HG03095 (cell line): ENCODE data around the gene IER5.
"Not testable (repeated sequence)": the region's sequence is repeated elsewhere in the genome, so short reads cannot be mapped to it uniquely, and the experiment has no call there.

Experiments used
- ATAC-seq: cut with Tn5 transposase; IDR thresholded peaks from one replicate; pipeline ENCODE4 v1.9.1; 2021; ENCODE audit warnings: moderate library complexity; ENCODE audit not compliant: unreplicated experiment

The IER5 gene

GRCh38 chr1:181088079-181089016 lies at the start of gene IER5:
TSS of gene IER5 (plus strand) at chr1:181088700. CDS start at chr1:181088903, 203 bp downstream.
- peak; percentile 60 for ATAC-seq

DNA sequence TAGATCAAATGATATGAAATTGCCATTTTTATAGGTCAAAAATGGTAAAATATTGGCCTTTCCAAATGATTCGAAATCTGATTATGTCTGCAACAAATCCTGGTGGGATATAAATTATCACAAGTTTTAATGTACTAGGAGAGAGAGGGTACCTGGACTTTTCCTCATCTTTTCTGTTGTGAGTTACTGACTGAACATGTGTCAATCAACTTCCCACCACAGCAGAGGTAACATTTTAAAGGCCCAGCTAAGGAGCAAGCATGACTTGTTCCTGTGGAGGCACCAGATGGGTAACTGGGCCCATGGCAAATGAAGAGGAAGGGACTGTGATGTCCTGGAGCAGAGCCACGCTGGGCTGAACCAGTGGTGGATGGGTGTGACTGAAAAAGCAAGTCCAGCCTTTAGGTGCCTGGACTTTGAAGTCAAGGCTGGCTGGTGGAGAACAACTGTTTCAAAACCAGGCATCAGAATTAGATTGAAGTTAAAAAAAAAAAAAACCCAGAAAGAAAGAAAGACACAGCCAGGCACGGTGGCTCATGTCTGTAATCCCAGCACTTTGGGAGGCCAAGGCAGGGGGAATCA lies 48.1 kb upstream of the IER5 start:
- no peak for ATAC-seq

- no peak for ATAC-seq
Measured at GRCh38 chr1:181043025-181043888, 45.2 kb upstream of the IER5 start.

DNA sequence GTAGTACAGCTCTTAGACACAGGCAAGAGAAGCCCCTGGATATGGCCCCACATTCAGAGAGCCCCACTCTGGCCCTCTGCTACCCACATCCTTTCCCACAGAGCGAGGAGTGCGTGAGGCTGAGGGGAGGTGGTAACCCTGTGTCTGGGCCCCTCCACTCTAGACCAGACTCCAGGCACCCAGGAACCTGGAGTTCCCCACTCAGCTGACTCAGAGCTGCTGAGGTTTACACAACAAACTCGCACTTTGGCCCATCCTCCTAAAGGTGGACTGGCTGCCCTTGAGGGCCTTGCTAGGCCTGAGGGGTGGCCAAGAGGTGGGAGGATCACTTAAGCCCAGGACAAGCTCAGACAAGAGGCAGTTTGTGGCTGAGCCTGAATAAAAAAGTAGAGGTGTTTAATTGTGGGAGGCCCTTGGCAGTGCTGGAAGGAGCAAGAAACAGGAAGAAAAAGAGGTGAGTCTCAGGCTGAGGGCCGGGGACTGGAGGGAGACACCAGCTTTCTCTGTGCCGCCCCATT lies 44.0 kb upstream of the IER5 start:
- ATAC-seq: peak; percentile 86

DNA sequence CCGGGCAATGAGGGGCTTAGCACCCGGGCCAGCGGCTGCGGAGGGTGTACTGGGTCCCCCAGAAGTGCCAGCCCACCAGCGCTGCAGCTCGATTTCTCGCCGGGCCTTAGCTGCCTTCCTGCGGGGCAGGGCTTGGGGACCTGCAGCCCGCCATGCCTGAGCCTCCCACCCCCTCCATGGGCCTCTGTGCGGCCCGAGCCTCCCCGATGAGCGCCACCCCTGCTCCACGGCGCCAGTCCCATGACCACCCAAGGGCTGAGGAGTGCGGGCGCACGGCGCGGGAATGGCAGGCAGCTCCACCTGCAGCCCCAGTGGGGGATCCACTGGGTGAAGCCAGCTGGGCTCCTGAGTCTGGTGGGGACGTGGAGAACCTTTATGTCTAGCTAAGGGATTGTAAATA lies 42.6 kb upstream of the IER5 start:
- ATAC-seq: not testable (repeated sequence)

- ATAC-seq: no peak
Measured at GRCh38 chr1:181049378-181049777, 39.1 kb upstream of the IER5 start.

DNA sequence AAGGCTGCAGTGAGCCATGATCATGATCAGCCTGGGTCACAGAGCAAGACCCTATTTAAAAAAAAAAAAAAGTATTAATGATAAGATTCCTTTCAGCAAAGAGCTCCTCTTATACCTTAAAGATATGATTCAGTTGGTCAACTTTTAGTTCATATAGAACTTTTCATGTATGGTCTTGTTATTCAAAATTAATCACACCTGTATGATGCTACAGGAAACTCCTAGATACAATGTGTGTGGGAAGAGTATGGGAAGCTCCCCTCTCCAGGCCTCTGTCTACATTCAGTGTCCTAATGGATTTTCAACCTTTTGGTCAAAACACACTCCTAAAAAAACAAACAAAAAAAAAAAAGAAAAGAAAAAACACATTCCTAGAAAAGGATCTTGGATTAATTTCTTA lies 37.6 kb upstream of the IER5 start:
- ATAC-seq: no peak

- ATAC-seq: no peak
Measured at GRCh38 chr1:181056560-181056959, 31.9 kb upstream of the IER5 start.

DNA sequence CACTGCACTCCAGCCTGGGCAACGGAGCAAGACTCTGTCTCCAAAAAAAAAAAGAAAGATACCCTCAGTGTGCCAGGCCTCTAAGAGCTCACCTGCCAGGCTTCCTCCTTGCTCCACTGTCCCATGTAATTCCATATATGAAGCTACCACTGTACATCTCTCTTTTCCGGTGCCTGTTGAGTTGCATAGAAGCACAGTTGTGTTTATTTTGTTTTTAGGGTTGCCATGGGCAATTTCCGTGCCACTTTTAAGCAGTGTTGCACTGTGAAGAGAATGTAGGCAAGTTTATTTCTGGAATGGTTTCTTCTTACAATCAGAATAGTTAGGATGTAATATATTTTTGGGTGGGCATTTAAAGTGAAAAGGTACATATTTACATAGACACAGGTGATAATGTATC lies 31.4 kb upstream of the IER5 start:
- no peak for ATAC-seq

DNA sequence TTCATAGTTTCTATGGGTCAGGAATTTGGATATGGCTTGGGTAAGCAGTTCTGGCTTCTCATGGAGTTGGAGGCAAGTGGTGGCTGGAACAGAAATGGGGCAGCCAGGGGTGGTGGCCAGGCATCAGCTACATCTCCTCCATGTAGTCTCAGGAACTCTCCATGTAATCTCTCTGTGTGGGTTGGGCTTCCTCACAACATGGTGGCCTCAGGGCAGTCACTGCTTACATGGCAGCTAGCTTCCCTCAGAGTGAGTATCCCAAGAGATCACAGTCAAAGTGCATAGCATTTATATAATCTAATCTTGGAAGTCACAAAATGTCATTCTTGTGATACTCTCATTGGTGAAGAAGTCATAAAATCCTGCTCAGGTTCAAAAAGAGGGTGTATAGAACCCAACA lies 29.1 kb upstream of the IER5 start:
- ATAC-seq: no peak

DNA sequence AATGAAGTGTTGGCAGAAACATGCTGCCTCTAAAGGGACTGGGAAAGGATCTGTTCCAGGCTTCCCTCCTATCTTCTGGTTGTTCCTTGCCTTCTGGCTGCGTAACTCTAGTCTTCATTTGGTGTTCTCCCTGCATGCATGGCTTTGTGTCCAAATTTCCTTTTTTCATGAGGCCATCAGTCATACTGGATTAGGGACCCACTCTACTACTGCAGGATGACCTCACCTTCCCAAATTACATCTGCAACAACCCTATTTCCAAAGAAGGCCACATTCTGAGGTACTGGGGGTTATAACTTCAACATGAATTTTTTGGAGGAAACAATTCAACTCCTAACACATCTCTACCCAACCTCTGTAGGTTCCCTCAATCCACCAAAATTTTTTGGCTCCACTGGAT lies 28.4 kb upstream of the IER5 start:
- no peak for ATAC-seq

GRCh38 chr1:181060947-181061346 lies 27.6 kb upstream of the IER5 start:
- ATAC-seq: not testable (repeated sequence)

DNA sequence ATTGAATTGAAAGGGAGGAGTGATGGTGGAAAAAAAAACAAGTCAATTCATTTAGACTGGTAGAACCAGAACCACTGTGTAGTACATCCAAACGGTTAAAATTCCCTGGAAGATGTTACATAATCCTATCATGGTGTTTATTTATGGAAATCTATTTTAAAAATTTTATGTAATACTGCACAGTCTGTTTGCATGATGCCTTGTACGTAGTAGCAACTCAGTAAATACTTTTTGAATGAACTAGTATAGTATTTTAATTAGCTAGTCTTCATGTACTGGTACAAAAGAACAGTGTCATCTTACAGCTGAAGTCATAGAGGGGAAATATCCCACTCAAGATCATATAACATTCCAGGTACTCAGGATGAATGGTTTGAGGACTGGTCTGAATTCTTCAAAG lies 27.0 kb upstream of the IER5 start:
- ATAC-seq: no peak

- ATAC-seq: peak; percentile 81
Measured at GRCh38 chr1:181061891-181062835, 26.3 kb upstream of the IER5 start.

- ATAC-seq: peak; percentile 68
Measured at GRCh38 chr1:181062836-181063428, 25.6 kb upstream of the IER5 start.

DNA sequence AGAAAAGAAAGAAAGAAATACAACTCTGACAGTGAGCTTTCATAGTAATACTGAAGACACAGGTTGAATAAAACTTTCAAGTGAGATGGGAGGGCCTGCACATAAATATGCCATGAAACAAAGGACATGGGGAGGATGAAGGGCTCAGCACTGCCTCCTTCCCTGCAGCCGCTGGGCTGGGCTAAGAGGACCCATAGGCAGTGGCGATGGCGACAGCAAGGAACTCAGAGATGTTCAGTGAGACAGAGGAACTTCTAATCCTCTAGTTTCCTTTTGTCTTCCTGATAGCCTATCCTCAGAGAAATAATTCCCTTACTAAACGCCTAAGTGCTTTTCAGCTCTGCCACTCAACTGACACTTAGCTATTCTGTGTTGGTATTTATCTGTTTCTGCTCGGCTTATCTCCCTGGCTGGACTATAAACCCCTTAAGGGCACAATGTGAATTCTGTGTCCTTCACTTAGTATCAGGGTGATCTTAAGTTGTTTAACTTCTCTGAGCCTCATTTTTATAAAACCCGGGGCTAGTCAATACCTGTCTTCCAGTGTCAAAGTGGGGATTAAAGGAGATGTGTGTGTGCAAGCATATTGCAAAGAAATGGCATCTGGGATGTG lies 24.4 kb upstream of the IER5 start:
- ATAC-seq: no peak

DNA sequence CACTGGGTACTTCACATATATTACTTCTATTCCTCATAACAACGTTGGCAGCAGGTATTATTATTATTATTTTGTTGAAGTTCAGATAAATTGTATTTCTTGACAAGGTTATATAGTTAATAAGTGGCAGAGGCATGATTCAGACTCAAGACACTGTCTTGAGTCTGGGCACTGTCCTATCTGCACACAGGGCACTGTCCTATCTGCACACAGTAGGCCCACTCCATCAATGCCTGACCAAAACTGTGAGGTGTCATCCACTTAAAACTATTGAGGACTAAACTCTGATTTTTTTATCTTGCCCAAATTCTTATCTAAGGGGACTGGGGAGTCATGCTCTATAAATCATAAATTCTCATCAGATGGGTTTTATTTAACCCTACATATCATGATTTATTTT lies 23.8 kb upstream of the IER5 start:
- no peak for ATAC-seq

GRCh38 chr1:181073638-181074037 lies 14.9 kb upstream of the IER5 start:
- no peak for ATAC-seq

DNA sequence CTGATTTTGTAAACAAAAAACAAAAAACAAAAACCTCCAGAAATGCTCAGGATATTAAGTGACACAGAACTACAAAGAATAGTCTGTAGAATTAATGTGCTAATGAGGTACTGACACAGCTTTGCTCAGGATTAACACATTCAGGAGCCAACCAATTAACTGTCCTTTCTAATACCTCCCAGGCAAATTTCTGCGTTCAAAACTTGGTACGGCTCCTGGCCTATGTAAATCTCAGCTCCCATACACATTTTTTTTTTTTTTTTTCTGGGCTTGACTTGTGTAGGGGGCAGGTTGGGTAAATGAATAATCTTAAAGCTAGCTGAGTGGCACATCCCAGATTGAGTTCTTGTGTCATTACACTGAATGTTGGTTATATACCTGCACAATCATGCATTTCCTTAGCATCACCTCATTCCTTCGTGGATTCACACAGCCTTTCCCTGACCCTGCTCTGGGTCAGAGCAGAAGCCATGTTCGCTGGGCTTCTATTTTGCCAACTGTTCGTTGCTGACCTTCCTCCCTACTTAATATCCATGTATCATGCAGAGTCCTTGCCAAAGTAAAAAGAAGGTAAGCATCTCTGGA lies 12.6 kb upstream of the IER5 start:
- no peak for ATAC-seq
